T-helper 1 cell treated with Interleukin-12 subunit alpha and Interleukin-12 subunit beta and Interleukin-4 antibody, amounts not matched to agents 30 ng/mL and 1 ng/mL, for 36 hours (primary cell): ENCODE results near the gene HOMER1. TPM values are rescaled to one million over a fixed set of nuclear protein-coding genes. Genes with fewer than 3 reads are reported as not detected.
"Not testable (repeated sequence)": the region's sequence is repeated elsewhere in the genome, so short reads cannot be mapped to it uniquely, and the experiment has no call there.

Experiments
- intact Hi-C: fragments of 100-400 bp; cut with micrococcal nuclease; formaldehyde crosslinking; loops from one replicate; pipeline ENCODE4 v1.15.1; 2024
- total RNA-seq: library from RNA; stranded (reverse); gene quantifications from 2 replicates; pipeline ENCODE4 v1.2.3, GENCODE V29; 2022

Gene HOMER1
- total RNA-seq, 1 donor from 2014 or later, result 3.1 TPM

- intact Hi-C loops, result no loop called here
Observed at GRCh38 chr5:79423296-79423695, 90.6 kb downstream of the HOMER1 start.

GRCh38 chr5:79420248-79420647, 93.7 kb downstream of the HOMER1 start:
- intact Hi-C loops, result no loop called here

GRCh38 chr5:79418276-79418675, 95.7 kb downstream of the HOMER1 start:
- intact Hi-C loops, result no loop called here

GRCh38 chr5:79417495-79417894, 96.4 kb downstream of the HOMER1 start:
- intact Hi-C loops, result no loop called here

- intact Hi-C loops, result no loop called here
Observed at GRCh38 chr5:79416499-79416898, 97.4 kb downstream of the HOMER1 start.

- intact Hi-C loops, result no loop called here
Observed at GRCh38 chr5:79413112-79413511, 100.8 kb downstream of the HOMER1 start.

- intact Hi-C loops, result no loop called here
Observed at GRCh38 chr5:79408028-79408427, 105.9 kb downstream of the HOMER1 start.

- intact Hi-C loops, result no loop called here
Observed at GRCh38 chr5:79407591-79407990, 106.3 kb downstream of the HOMER1 start.

GRCh38 chr5:79401216-79401615, 112.7 kb downstream of the HOMER1 start:
- intact Hi-C loops, result no loop called here

- intact Hi-C loops, result no loop called here
Observed at GRCh38 chr5:79399046-79399445, 114.9 kb downstream of the HOMER1 start.

GRCh38 chr5:79397080-79397479, 116.9 kb downstream of the HOMER1 start:
- intact Hi-C loops, result no loop called here

GRCh38 chr5:79396265-79396664, 117.7 kb downstream of the HOMER1 start:
- intact Hi-C loops, result no loop called here

GRCh38 chr5:79395296-79395695, 118.6 kb downstream of the HOMER1 start:
- intact Hi-C loops, result no loop called here

GRCh38 chr5:79392776-79393175, 121.2 kb downstream of the HOMER1 start:
- intact Hi-C loops, result no loop called here

- intact Hi-C loops, result no loop called here
Observed at GRCh38 chr5:79386679-79387078, 127.3 kb downstream of the HOMER1 start.

GRCh38 chr5:79385126-79385525, 128.8 kb downstream of the HOMER1 start:
- intact Hi-C loops, result not testable (repeated sequence)

- intact Hi-C loops, result no loop called here
Observed at GRCh38 chr5:79378510-79379186, 135.3 kb downstream of the HOMER1 start.

- intact Hi-C loops, result no loop called here
Observed at GRCh38 chr5:79357398-79357797, 156.5 kb downstream of the HOMER1 start.

GRCh38 chr5:79349881-79350280, 164.1 kb downstream of the HOMER1 start:
- intact Hi-C loops, result no loop called here

GRCh38 chr5:79349047-79349446, 164.9 kb downstream of the HOMER1 start:
- intact Hi-C loops, result no loop called here

GRCh38 chr5:79346420-79346824, 167.5 kb downstream of the HOMER1 start:
- intact Hi-C loops, result no loop called here

- intact Hi-C loops, result no loop called here
Observed at GRCh38 chr5:79333852-79334557, 179.9 kb downstream of the HOMER1 start.

GRCh38 chr5:79330071-79330470, 183.9 kb downstream of the HOMER1 start:
- intact Hi-C loops, result no loop called here
